GM13977 (cell line): Measurements from ENCODE around the gene LIN28B.

ENCODE experiments used
- DNase-seq: peaks from one replicate; pipeline ENCODE4 v3.0.0; 2012; ENCODE audit warnings: low spot score
- CTCF ChIP-seq: IDR thresholded peaks from 2 replicates; pipeline ENCODE4 v1.5.1; 2012; ENCODE audit warnings: mild to moderate bottlenecking, control low read depth; ENCODE audit not compliant: insufficient read depth; ENCODE audit errors: extremely low read depth, missing control alignments
- in situ Hi-C: fragments of 300-500 bp; cut with MboI; formaldehyde crosslinking; loops from one replicate; pipeline ENCODE4 v1.12.0; 2022; ENCODE audit warnings: low sequenced_read_pairs, low pct_unique_long_range_greater_than_20kb, mixed read lengths, inconsistent platforms; ENCODE audit not compliant: unreplicated experiment

The LIN28B gene

GRCh38 chr6:105058846-105059245, 101.9 kb downstream of the LIN28B start:
- in situ Hi-C loops: no loop called here

GRCh38 chr6:105066233-105066632, 109.3 kb downstream of the LIN28B start:
- no peak for TF ChIP-seq CTCF
- in situ Hi-C loops: no loop called here
- no peak for DNase-seq

More at GRCh38 chr6:105058846-105059245, 101.9 kb downstream of the LIN28B start:
- TF ChIP-seq CTCF: no peak
- no peak for DNase-seq

GRCh38 chr6:105066836-105067235, 109.9 kb downstream of the LIN28B start:
- no peak for TF ChIP-seq CTCF
- in situ Hi-C loops: no loop called here
- DNase-seq: no peak

GRCh38 chr6:105067329-105067728, 110.4 kb downstream of the LIN28B start:
- TF ChIP-seq CTCF: no peak
- no peak for DNase-seq
- in situ Hi-C loops: no loop called here

- DNase-seq: no peak
- in situ Hi-C loops: no loop called here
- TF ChIP-seq CTCF: no peak
Observed at GRCh38 chr6:105068407-105068806, 111.5 kb downstream of the LIN28B start.

GRCh38 chr6:105069821-105070445, 113.0 kb downstream of the LIN28B start:
- DNase-seq: no peak
- in situ Hi-C loops: no loop called here
- TF ChIP-seq CTCF: no peak
